Inferior parietal cortex (tissue), 1 donor: Measurements from ENCODE around the gene ANTXR1.
A peak's percentile ranks its signal among the peaks of the same experiment; 100 is the strongest.

ENCODE experiments used
- DNase-seq: peaks from one replicate; pipeline ENCODE4 v3.0.0-alpha.2; 2016; ENCODE audit errors: extremely low spot score

Gene ANTXR1

GRCh38 chr2:69013142-69013839, at the start of gene ANTXR1:
Gene ANTXR1 (plus strand): TSS chr2:69013179. CDS start chr2:69013500, 321 bp downstream.
- peak; percentile 65 for DNase-seq

- DNase-seq, result no peak
Observed at GRCh38 chr2:68964282-68964681, 48.7 kb upstream of the ANTXR1 start.

DNA sequence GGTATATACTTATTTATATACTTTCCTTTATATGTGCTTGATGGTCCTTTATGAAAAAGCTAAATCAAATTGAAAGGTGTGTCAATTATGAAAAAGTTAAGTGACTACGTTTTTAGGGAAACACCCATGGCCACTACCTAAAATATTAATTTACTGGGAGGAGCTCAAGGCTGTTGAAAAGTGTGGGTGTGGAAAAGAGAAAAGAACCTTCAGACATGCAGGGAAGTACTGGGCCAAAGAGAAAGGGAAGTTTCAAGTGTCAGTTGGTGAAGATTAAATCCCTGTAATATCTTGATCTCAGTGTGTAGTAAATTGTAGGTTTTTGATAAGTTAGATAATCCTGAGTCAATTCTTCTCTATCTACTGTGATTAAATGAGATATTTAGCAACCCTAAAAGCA, 44.8 kb upstream of the ANTXR1 start:
- no peak for DNase-seq

DNA sequence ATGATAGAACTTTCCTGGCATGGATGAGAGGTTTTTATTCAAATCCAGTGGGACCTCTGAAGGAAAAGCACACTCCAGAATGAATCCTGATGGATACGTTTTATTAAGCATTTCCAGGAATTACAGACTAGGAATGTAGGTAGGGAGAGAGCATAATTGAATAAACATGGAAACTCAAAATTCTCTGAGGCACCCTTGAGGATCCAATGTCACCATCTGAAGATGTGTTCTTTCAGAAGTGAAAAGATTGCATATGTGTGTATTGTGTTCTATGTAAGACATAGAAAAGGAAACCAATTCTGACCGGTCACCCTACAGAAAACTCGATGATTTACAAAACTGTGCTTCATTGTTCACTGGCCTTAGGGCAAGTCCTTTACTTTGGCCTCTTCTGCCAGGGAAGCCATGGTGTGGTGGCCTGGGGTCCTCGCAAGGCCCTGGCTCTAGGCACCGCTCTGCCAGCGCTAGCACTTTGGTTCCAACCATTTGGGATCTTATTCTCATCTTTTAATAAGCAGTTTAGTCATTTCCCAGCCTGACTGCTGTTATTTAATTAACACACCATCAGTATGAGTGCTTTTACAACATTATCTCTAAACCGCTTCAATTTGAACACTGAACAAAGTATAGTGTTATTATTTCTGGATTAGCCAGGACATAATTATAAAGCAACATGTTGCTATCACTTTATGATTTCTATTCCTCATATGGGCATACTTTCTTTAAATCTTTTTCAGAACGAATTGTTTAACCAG, 43.1 kb upstream of the ANTXR1 start:
- DNase-seq, result no peak

- no peak for DNase-seq
Observed at GRCh38 chr2:68970566-68971265, 42.3 kb upstream of the ANTXR1 start.

DNA sequence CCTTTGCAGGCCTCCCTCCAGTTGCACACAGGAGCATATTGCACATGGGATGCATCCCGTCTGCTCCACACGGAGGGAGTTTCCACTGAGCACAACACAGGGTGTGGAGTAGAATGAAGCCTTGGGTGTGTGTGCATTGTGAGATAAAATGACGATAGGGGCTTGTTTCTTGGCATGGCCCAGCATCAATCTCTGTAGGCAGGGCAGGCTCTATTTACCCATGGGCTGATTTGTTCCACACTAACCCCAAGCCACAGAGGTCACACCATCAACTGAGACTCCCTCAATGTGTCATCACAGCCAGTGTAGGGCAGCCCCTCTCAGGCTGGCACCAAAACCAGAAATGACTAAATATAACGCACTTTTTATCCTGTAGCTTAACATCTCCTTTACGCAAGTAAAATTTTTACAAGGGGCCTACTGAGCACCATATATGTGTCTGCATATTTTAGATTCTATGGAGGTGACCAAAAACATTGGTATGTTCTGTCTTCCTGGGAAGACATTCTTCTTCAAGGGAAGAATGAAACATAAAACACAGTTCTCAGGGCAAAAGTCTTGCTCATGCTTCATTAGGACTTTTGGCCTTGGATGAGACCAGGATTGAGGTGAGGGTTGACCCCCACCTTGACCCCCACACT, 41.3 kb upstream of the ANTXR1 start:
- DNase-seq, result no peak

DNA sequence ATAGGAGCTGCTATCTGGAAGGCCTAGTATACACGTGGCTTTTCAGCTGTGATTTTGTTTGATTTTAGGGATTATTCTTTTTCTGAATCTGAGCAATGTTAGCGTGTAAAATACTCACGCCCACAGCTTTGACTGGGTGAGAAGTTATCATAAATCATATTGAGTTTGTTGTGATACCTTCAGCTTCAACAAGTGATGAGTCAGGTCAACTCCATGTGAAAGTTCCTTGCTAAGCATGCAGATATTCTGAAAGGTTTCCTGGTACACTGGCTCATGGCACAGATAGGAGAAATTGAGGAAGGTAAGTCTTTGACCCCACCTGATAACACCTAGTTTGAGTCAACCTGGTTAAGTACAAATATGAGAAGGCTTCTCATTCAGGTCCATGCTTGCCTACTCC, 38.7 kb upstream of the ANTXR1 start, which contains the start of gene GKN1:
Gene GKN1, plus strand, starts transcription at position 386 of the 400 bp plus-strand sequence. CDS start 42 bp downstream, outside the sequence.
- DNase-seq, result no peak

GRCh38 chr2:68974946-68975665, 37.9 kb upstream of the ANTXR1 start:
- DNase-seq, result no peak

DNA sequence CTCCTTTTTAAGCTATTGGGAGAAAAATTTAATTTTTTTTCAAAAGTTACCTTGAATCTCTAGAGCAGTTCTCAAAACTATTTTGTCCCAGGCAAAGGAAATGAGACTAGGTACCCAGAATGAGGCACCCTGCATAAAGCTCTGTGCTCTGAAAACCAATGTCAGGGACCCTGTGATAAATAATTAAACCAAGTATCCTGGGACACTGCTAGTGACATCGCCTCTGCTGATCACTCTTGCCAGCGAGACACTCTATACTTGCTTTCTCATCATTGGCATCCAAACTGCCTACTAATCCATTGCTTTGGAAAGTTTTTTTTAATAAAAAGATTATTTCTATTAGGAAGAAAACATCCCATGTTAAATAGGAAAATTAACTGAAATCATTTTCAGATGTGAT, 37.1 kb upstream of the ANTXR1 start:
- no peak for DNase-seq

GRCh38 chr2:68977453-68977852, 35.5 kb upstream of the ANTXR1 start:
- DNase-seq, result no peak

DNA sequence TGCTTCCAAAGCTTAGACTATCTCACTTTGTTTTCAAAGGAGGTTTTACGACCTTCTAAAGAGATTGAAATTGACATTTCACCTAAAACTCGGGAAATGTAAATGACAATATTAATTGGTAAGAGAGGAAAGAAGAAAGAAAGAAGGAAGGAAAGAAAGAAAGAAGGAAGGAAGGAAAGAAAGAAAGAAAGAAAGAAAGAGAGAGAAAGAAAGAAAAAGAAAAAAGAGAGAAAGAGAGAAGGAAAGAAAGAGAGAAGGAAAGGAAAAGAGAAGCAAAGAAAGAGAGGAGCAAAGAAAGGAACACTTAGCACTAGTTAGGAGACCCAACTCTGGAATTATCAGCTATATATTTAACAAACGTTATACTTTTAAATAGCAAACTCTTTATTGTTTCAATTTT, 34.9 kb upstream of the ANTXR1 start:
- no peak for DNase-seq

GRCh38 chr2:68980956-68981355, 32.0 kb upstream of the ANTXR1 start:
- no peak for DNase-seq

DNA sequence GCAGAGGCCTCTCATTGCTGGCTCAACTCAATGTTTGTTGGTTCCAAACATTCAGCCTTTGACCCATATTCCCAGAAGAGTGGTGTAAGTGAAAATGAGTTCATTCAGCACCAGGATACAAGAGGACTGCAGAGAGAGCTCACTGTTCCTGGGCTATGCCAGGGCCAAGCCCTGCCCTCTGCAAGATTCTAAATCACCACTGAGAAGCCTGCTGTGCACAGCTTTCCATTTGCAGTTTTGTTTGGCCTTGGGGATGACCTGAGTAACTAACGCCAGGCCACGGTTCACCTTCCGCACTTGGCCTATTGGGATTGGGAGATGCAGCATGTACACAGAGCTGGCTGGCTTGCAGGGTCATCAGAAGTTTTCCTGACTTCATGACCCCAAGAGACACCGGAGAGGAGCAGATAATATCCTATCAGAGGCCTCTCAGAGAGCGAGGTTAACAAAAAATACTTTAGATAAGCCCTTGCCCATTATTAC, 25.9 kb upstream of the ANTXR1 start:
- DNase-seq, result no peak

DNA sequence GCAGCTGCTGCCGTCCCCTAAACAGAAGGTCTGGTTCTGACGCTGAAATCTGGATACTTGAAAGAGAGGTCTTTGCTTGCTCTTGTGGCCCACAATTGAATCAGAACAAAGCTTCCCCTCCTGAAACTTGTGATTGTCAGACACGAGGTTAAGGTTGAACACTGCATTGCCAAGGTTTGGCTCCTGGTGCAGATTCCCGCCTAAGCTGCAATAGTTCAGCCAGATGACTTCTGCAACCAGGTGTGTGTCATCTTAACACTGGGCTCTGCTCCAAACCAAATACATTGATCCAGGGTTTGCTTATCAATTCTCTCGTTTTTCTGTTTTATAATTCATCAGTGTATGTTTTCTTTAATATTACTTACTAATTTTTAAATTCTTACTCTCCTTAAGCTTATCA, 23.9 kb upstream of the ANTXR1 start:
- DNase-seq, result no peak

- DNase-seq, result no peak
Observed at GRCh38 chr2:68992341-68992740, 20.6 kb upstream of the ANTXR1 start.

- no peak for DNase-seq
Observed at GRCh38 chr2:68992933-68993332, 20.0 kb upstream of the ANTXR1 start.

DNA sequence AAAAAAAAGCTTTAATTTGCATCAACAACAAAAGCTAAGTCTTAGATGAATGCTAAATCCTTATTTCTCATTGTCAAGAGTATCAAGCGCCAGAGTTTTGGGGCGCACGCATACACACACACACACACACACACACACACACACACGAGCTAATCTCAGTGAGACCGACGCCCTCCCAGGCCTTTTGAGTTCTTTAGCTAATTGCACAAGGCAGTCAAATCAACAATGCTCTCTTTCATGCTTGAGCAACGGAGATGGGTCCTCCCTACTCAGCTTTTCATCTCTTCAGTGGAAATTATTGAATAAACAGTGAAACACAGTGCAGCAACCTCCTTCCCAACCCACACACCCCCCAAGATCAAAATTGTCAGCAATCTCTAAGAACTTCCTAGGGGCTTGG, 19.3 kb upstream of the ANTXR1 start:
- no peak for DNase-seq

- no peak for DNase-seq
Observed at GRCh38 chr2:68994864-68995263, 18.1 kb upstream of the ANTXR1 start.

- DNase-seq, result no peak
Observed at GRCh38 chr2:68995916-68996315, 17.1 kb upstream of the ANTXR1 start.

DNA sequence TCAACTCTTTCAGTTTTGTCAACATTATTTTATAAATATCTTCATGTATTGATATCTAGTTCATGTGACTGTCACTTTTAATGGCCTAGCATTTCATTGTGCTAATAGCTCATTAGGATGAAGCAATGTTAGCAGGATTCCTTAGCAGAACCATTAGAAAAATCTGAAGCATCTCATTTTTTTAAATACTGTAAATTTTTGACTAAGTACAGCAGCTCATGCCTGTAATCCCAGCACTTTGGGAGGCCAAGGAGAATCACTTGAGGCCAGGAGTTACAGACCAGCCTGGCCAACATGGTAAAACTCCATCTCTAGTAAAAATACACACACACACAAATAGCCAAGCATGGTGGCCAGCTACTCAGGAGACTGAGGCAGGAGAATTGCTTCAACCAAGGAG, 15.6 kb upstream of the ANTXR1 start:
- DNase-seq, result no peak

DNA sequence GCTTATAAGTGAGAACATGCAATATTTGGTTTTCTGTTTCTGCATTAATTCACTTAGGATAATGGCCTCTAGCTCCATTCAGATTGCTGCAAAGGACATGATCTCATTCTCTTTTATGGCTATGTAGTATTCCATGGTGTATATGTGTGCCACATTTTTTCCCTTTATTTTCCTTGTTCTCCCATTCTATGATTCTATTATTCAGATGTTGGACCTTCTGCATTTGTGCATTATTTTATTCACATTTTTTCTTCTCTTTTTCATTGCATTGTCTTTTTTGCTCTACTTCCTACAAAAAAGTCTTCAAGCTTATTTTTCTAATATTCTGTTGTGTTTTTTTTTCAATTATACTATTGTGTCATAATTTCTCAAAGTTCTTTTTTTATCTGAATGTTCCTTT, 11.1 kb upstream of the ANTXR1 start:
- no peak for DNase-seq
